K562 (cell line): ENCODE measurements around the gene CLDN24. TPM values are rescaled to one million over a fixed set of nuclear protein-coding genes. Genes with fewer than 3 reads are reported as not detected.

Source experiments
- ATAC-seq: fragments of 200-7000 bp; cut with Tn5 transposase; 3 replicates; pipeline ENCODE4 v1.9.1; 2020; ENCODE audit warnings: moderate library complexity
- BruUV-seq: library from RNA; stranded (reverse); fragments of 400-500 nt; replicated peaks from 2 replicates; lab custom pipeline; 2021; lab: Mats Ljungman, UMichigan
- CTCF ChIA-PET: fragments of 300-600 bp; formaldehyde crosslinking; extraction: SDS; loops from one replicate; lab custom pipeline; 2021; ENCODE audit warnings: low intra/inter-chr PET ratio; lab: Yijun Ruan, JAX
- POLR2A ChIA-PET: fragments of 300-600, 350-650 bp; sonication (Branson Sonifier 250); formaldehyde crosslinking; extraction: SDS; loops from one replicate; lab custom pipeline; 2021; ENCODE audit warnings: antibody characterized with exemption, inconsistent platforms; lab: Yijun Ruan, JAX
- DNase-seq, 4 experiments: peaks; one replicate each; pipeline versions ENCODE4 v3.0.0 to v3.0.0-alpha.2; 2011 to 2018; ENCODE audit warnings: low spot score in 3 of 4, mixed read lengths in 3 of 4; ENCODE audit errors: extremely low read depth in 1 of 4
- FAIRE-seq: peaks from 2 replicates; lab custom pipeline; 2011; peaks lifted over from hg19 to GRCh38; lab: Jason Lieb, UNC
- H2AFZ ChIP-seq: 2 replicates; pipeline ENCODE4 v1.6.0; 2011; ENCODE audit warnings: low read depth, low read length, control low read depth, inconsistent platforms
- H3K27ac ChIP-seq: fragments of 200-600 bp; 3 replicates; pipeline ENCODE4 v1.8.0; 2011; ENCODE audit warnings: low read depth, mild to moderate bottlenecking, control low read depth, inconsistent platforms, low read length, moderate library complexity, mixed read lengths; ENCODE audit errors: extremely low read depth
- H3K27me3 ChIP-seq, 2 experiments: fragments of 300-600 bp in 1 of 2; 2 replicates in 1 of 2; 3 replicates in 1 of 2; pipeline versions ENCODE4 v1.6.0 to v1.8.0; 2011; ENCODE audit warnings: inconsistent platforms in 2 of 2, low read length in 2 of 2, mild to moderate bottlenecking in 1 of 2, mixed read lengths in 1 of 2, moderate library complexity in 1 of 2; ENCODE audit not compliant: control insufficient read depth in 2 of 2, insufficient read depth in 2 of 2
- H3K36me3 ChIP-seq: fragments of 300-600 bp; 3 replicates; pipeline ENCODE4 v1.8.0; 2011; ENCODE audit warnings: mild to moderate bottlenecking, low read length, inconsistent platforms; ENCODE audit not compliant: control insufficient read depth, insufficient read depth
- H3K4me1 ChIP-seq, 2 experiments: fragments of 200-600 bp in 1 of 2; replicated peaks in 1 of 2; 2 replicates in 1 of 2; 3 replicates in 1 of 2; pipeline versions ENCODE4 v1.5.1 to v1.8.0; 2011; ENCODE audit warnings: inconsistent platforms in 2 of 2, low read length in 2 of 2, mild to moderate bottlenecking in 1 of 2, mixed read lengths in 1 of 2, moderate library complexity in 1 of 2; ENCODE audit not compliant: control insufficient read depth in 2 of 2, insufficient read depth in 2 of 2
- H3K4me2 ChIP-seq: 2 replicates; pipeline ENCODE4 v1.6.1; 2011; ENCODE audit warnings: low read length, control low read depth, inconsistent platforms, mixed read lengths; ENCODE audit not compliant: insufficient read depth
- H3K4me3 ChIP-seq: fragments of 200-600 bp; sonication (generic), shearing (Covaris generic); 2 replicates; pipeline ENCODE4 v1.5.1; 2016; ENCODE audit warnings: control low read depth, inconsistent platforms
- H3K79me2 ChIP-seq: fragments of 200-600 bp; 3 replicates; pipeline ENCODE4 v1.8.0; 2011; ENCODE audit warnings: low read length, inconsistent platforms; ENCODE audit not compliant: control insufficient read depth, insufficient read depth
- H3K9ac ChIP-seq, 2 experiments: 2 replicates each; pipeline versions ENCODE4 v1.6.0 to v1.6.1; 2011; ENCODE audit warnings: low read depth in 2 of 2, low read length in 2 of 2, control low read depth in 1 of 2, inconsistent platforms in 1 of 2, mild to moderate bottlenecking in 1 of 2, mixed read lengths in 1 of 2; ENCODE audit not compliant: insufficient read depth in 1 of 2
- H3K9me1 ChIP-seq: one replicate; pipeline ENCODE4 v1.6.0; 2011; ENCODE audit warnings: inconsistent platforms, mild to moderate bottlenecking, low read length, moderate library complexity; ENCODE audit not compliant: control insufficient read depth, insufficient read depth
- H3K9me3 ChIP-seq: replicated peaks from 2 replicates; pipeline ENCODE4 v1.5.1; 2011; ENCODE audit warnings: low read depth, low read length, inconsistent platforms; ENCODE audit not compliant: control insufficient read depth, insufficient read depth
- H4K20me1 ChIP-seq: replicated peaks from 2 replicates; pipeline ENCODE4 v1.6.1; 2011; ENCODE audit warnings: low read length, inconsistent platforms, mixed read lengths; ENCODE audit not compliant: control insufficient read depth, insufficient read depth
- BACH1 ChIP-seq: fragments of 200-800 bp; sonication (Bioruptor generic); IDR thresholded peaks from 2 replicates; pipeline ENCODE4 v1.6.1; 2016; ENCODE audit warnings: missing genetic modification characterization, missing compliant biosample characterization
- CEBPB ChIP-seq: fragments of 450-650 bp; IDR thresholded peaks from 2 replicates; pipeline ENCODE4 v1.6.1; 2016; ENCODE audit warnings: missing genetic modification characterization, missing compliant biosample characterization
- CXXC5 ChIP-seq: fragments of 250-450 bp; sonication (Bioruptor Pico); IDR thresholded peaks from 2 replicates; pipeline ENCODE4 v1.8.0; 2022; ENCODE audit warnings: inconsistent platforms, mild to moderate bottlenecking, moderate library complexity
- E2F3 ChIP-seq: fragments of 250-450 bp; sonication (Bioruptor Pico); IDR thresholded peaks from 2 replicates; pipeline ENCODE4 v1.4.0; 2020; ENCODE audit warnings: mild to moderate bottlenecking
- ESRRA ChIP-seq: fragments of 450-650 bp; IDR thresholded peaks from 2 replicates; pipeline ENCODE4 v1.6.1; 2014; ENCODE audit warnings: low read depth, mild to moderate bottlenecking, moderate library complexity, borderline replicate concordance
- HDAC2 ChIP-seq: fragments of 450-650 bp; IDR thresholded peaks from 2 replicates; pipeline ENCODE4 v1.6.1; 2016; ENCODE audit warnings: mild to moderate bottlenecking
- KLF6 ChIP-seq: fragments of 250-450 bp; sonication (Bioruptor Pico); IDR thresholded peaks from 2 replicates; pipeline ENCODE4 v1.4.0; 2020; ENCODE audit warnings: mild to moderate bottlenecking, moderate library complexity, borderline replicate concordance
- RFX1 ChIP-seq: fragments of 450-650 bp; IDR thresholded peaks from 2 replicates; pipeline ENCODE4 v1.6.1; 2016; ENCODE audit warnings: mild to moderate bottlenecking, moderate library complexity
- STAT5A ChIP-seq: IDR thresholded peaks from 2 replicates; pipeline ENCODE4 v1.6.1; 2012; ENCODE audit warnings: low read length, inconsistent platforms, borderline replicate concordance
- WGBS: fragments of 100-300 bp; shearing (Covaris generic); methylation state at CpG from one replicate; pipeline ENCODE4 v1.1.6; 2016; ENCODE audit warnings: low coverage, mixed read lengths; ENCODE audit not compliant: insufficient coverage; ENCODE audit errors: missing lambda C conversion rate; 5-methylcytosine and 5-hydroxymethylcytosine counted together
- in situ Hi-C: fragments of 300-500 bp; cut with MboI; formaldehyde crosslinking; loops from 4 replicates; pipeline ENCODE4 v1.15.0; 2018; ENCODE audit warnings: inconsistent platforms, mixed read lengths
- intact Hi-C: fragments of 100-400 bp; cut with micrococcal nuclease; formaldehyde crosslinking; loops from 2 replicates; pipeline ENCODE4 v1.14.2; 2022
- polyA plus RNA-seq, 8 experiments: library from polyadenylated mRNA; depleted of rRNA in 4 of 8; stranded (reverse) in 5 of 8; unstranded in 3 of 8; fragments of >200 nt; fragmentation: Nextera tagmentation in 2 of 8; fragmentation: Illumina TruSeq in 1 of 8; extraction: Ambion mirVana in 2 of 8; extraction: Trizol in 1 of 8; gene quantifications; 2 replicates each; pipeline versions ENCODE4 v1.2.1 to v1.2.3, GENCODE V29; 2011 to 2014; ENCODE audit warnings: inconsistent platforms in 1 of 8, missing spikeins in 1 of 8
- total RNA-seq, 7 experiments: library from RNA; depleted of rRNA in 6 of 7; stranded (reverse); fragments of >200 nt in 6 of 7; fragmentation: Illumina TruSeq in 2 of 7; extraction: Trizol in 2 of 7; gene quantifications; 2 replicates each; pipeline versions ENCODE4 v1.2.1 to v1.2.3, GENCODE V29; 2011 to 2021; ENCODE audit warnings: low replicate concordance in 1 of 7
- TF ChIP-seq, protein P1 (sequence below): fragments of 250-450 bp; sonication (Bioruptor Pico); IDR thresholded peaks from 2 replicates; pipeline ENCODE4 v1.8.0; 2022; ENCODE audit warnings: moderate library complexity, mild to moderate bottlenecking, inconsistent platforms

CLDN24 gene
- total and polyA plus RNA-seq, 9 of the 15 experiments (the other 6 are each of a cell fraction or from before 2014, with no cell fraction given), result not detected

GRCh38 chr4:183300655-183301054 lies 21.6 kb downstream of the CLDN24 start:
- Histone ChIP-seq H3K4me2 (no peak overlapping the region), H2AFZ (no peak overlapping the region), H3K27me3 (no peaks in the 10 kb centered on the region), H3K36me3 (peaks cover 6% of the 10 kb centered on the region; the same call in 1 of the 3 replicates), H3K4me1 (no peaks in the 10 kb centered on the region), H3K9me3 (no peaks in the 10 kb centered on the region), H3K9ac (no peak overlapping the region), H4K20me1 (no peaks in the 10 kb centered on the region), H3K27ac (no peak overlapping the region), H3K79me2 (no peaks in the 10 kb centered on the region), H3K4me3 (no peak overlapping the region), H3K9me1 (no peaks in the 10 kb centered on the region)
- 77% methylated on average over 5 of the region's 5 CpGs for WGBS
- FAIRE-seq (no peak), DNase-seq (no peak), ATAC-seq (no peak)
- TF ChIP-seq E2F3 (CRISPR knock-in tag) (no peak), CEBPB (tag) (no peak), BACH1 (no peak), ESRRA (no peak)
- TF ChIP-seq, protein P1, sequence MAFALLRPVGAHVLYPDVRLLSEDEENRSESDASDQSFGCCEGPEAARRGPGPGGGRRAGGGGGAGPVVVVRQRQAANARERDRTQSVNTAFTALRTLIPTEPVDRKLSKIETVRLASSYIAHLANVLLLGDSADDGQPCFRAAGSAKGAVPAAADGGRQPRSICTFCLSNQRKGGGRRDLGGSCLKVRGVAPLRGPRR (CRISPR knock-in tag), result no peak
- ChIA-PET POLR2A (no interaction called here), CTCF (no interaction called here)
- no TSS peak for BruUV-seq
- in situ Hi-C loops (no loop called here), intact Hi-C loops (no loop called here)

- no peaks in the 10 kb centered on the region for H3K27me3 ChIP-seq
- no peak overlapping the region for H3K27ac ChIP-seq
- POLR2A ChIA-PET, result no interaction called here
- DNase-seq, result no peak
- no peak overlapping the region for H3K4me2 ChIP-seq
- no peak for FAIRE-seq
- in situ Hi-C loops, result no loop called here
- H3K9ac ChIP-seq, result no peak overlapping the region
- no peaks in the 10 kb centered on the region for H4K20me1 ChIP-seq
- no peak overlapping the region for H2AFZ ChIP-seq
- WGBS, result 86% methylated on average over 4 of the region's 6 CpGs
- H3K4me3 ChIP-seq, result no peak overlapping the region
- intact Hi-C loops, result no loop called here
- no peak for ATAC-seq
- no peaks in the 10 kb centered on the region for H3K4me1 ChIP-seq
- no TSS peak for BruUV-seq
- peaks cover 8% of the 10 kb centered on the region; the same call in 1 of the 3 replicates for H3K36me3 ChIP-seq
- TF ChIP-seq HDAC2 (no peak), KLF6 (CRISPR knock-in tag) (no peak), RFX1 (no peak), CXXC5 (CRISPR knock-in tag) (no peak), STAT5A (no peak)
- CTCF ChIA-PET, result no interaction called here
- H3K9me1 ChIP-seq, result no peaks in the 10 kb centered on the region
- no peaks in the 10 kb centered on the region for H3K9me3 ChIP-seq
- H3K79me2 ChIP-seq, result no peaks in the 10 kb centered on the region
Observed at GRCh38 chr4:183300070-183300469, 22.2 kb downstream of the CLDN24 start.
